GM19035 (cell line): ENCODE measurements around the gene KCNQ2.

ENCODE experiments used
- ATAC-seq: cut with Tn5 transposase; IDR thresholded peaks from one replicate; pipeline ENCODE4 v1.9.1; 2021; ENCODE audit not compliant: unreplicated experiment

The KCNQ2 gene

GRCh38 chr20:63471717-63471980 lies 806 bp downstream of the KCNQ2 start:
- no peak for ATAC-seq

- no peak for ATAC-seq
Observed at GRCh38 chr20:63471002-63471716, 1.3 kb downstream of the KCNQ2 start.

GRCh38 chr20:63470410-63470809 lies 2.0 kb downstream of the KCNQ2 start:
- ATAC-seq = no peak

- no peak for ATAC-seq
Observed at GRCh38 chr20:63469713-63470101, 2.7 kb downstream of the KCNQ2 start.

GRCh38 chr20:63469019-63469712 lies 3.3 kb downstream of the KCNQ2 start:
- ATAC-seq = no peak

- ATAC-seq = no peak
Observed at GRCh38 chr20:63468421-63468820, 4.0 kb downstream of the KCNQ2 start.

GRCh38 chr20:63467294-63468083 lies 5.0 kb downstream of the KCNQ2 start:
- ATAC-seq = no peak

- no peak for ATAC-seq
Observed at GRCh38 chr20:63466861-63467260, 5.6 kb downstream of the KCNQ2 start.

GRCh38 chr20:63466250-63466825 lies 6.1 kb downstream of the KCNQ2 start:
- ATAC-seq = no peak

- no peak for ATAC-seq
Observed at GRCh38 chr20:63465380-63466249, 6.8 kb downstream of the KCNQ2 start.

- no peak for ATAC-seq
Observed at GRCh38 chr20:63464289-63464635, 8.2 kb downstream of the KCNQ2 start.

GRCh38 chr20:63463400-63464288 lies 8.8 kb downstream of the KCNQ2 start:
- ATAC-seq = no peak

- ATAC-seq = no peak
Observed at GRCh38 chr20:63462244-63462643, 10.2 kb downstream of the KCNQ2 start.

- no peak for ATAC-seq
Observed at GRCh38 chr20:63461104-63461763, 11.2 kb downstream of the KCNQ2 start.

GRCh38 chr20:63459070-63459380 lies 13.4 kb downstream of the KCNQ2 start:
- no peak for ATAC-seq

GRCh38 chr20:63458170-63459069 lies 14.0 kb downstream of the KCNQ2 start:
- ATAC-seq = no peak

- no peak for ATAC-seq
Observed at GRCh38 chr20:63457737-63458136, 14.7 kb downstream of the KCNQ2 start.

- ATAC-seq = no peak
Observed at GRCh38 chr20:63456429-63457284, 15.8 kb downstream of the KCNQ2 start.
